Epithelial cell of esophagus (primary cell): Measurements from ENCODE around the gene TTC34.

Experiments used
- DNase-seq: peaks from one replicate; pipeline ENCODE4 v3.0.0; 2010; ENCODE audit warnings: low read depth
- H3K4me3 ChIP-seq: 2 replicates; pipeline ENCODE4 v1.5.1; 2011; ENCODE audit warnings: mild to moderate bottlenecking, low read length, control low read depth
- TF ChIP-seq, protein P1 (sequence below): IDR thresholded peaks from 2 replicates; pipeline ENCODE4 v1.5.1; 2011; ENCODE audit warnings: low read depth, mild to moderate bottlenecking, low read length, control low read depth, inconsistent platforms; ENCODE audit not compliant: insufficient read depth; ENCODE audit errors: missing control alignments

TTC34 gene

DNA sequence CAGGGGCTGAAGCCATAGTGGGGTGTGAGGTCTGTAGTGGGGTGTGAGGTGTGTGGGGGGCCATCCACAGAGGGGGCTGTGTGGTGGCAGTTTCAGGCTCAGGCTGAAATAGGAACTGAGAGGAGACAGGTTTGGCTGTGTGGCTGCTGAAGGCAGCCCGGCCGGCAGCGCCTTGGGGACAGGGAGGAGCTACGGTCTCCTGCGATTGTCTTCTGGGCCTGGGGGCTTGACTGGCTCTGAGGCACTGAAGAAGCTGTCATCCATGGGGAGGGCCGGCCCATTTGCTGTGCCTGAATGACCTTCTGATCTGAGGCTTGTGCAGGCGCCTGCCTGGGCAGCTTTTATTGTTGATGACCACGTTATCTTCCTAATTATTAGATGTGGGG, 10.0 kb upstream of the TTC34 start:
- DNase-seq = no peak
- TF ChIP-seq, protein P1, sequence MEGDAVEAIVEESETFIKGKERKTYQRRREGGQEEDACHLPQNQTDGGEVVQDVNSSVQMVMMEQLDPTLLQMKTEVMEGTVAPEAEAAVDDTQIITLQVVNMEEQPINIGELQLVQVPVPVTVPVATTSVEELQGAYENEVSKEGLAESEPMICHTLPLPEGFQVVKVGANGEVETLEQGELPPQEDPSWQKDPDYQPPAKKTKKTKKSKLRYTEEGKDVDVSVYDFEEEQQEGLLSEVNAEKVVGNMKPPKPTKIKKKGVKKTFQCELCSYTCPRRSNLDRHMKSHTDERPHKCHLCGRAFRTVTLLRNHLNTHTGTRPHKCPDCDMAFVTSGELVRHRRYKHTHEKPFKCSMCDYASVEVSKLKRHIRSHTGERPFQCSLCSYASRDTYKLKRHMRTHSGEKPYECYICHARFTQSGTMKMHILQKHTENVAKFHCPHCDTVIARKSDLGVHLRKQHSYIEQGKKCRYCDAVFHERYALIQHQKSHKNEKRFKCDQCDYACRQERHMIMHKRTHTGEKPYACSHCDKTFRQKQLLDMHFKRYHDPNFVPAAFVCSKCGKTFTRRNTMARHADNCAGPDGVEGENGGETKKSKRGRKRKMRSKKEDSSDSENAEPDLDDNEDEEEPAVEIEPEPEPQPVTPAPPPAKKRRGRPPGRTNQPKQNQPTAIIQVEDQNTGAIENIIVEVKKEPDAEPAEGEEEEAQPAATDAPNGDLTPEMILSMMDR = no peak
- H3K4me3 ChIP-seq = no peak overlapping the region

DNA sequence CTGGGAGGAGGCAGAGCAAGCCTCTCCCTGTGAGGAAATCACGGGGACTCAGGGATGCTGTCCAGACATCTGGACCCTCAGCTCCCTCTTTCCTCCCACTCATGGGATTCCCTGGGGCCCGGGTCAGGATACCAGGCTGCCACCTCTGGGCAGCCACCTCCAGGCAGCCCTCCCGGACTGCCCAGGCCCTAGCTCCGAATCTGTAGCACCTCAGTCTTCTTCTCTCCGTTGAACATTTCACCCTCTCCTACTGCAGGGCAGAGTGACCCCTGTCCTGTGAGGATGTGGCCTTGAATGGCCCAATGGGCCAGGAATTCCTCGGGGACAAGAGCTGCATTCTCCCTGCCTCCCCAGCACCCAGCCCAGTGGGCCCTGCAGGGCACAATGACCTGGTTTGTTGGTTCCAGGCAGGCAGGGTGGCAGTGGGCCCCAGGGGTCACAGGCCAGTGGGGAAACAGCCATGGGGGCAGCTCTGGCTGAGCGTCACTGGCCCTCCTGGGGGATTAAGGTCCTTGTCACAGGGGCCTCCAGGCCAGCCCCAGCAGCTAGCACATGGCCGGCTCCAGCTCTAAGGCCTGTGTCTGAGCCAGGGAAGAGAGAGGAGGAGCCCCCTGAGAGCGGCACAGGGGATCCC, 9.5 kb upstream of the TTC34 start:
- no peak for DNase-seq
- TF ChIP-seq, protein P1 = no peak
- no peak overlapping the region for H3K4me3 ChIP-seq

DNA sequence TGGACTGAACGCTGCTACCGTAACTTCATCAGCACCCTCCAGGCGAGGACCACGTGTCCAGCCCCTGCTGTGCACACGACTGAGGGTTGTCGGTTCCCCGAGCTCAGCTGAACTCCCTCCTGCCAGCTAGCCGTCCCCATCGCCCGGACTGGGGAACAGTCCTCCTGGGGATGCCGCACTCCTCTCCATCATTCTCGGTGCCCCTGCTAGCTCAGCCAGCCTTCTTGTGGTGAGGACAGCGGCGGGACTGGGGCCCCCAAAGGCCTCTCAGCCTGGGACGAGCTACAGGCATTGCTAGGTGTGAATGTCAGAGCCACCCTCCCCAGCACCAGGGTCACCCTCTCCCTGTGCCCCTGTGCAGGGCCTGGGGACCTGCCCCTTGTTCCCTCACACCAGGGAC, 8.8 kb upstream of the TTC34 start:
- DNase-seq = no peak
- TF ChIP-seq, protein P1 = no peak
- no peak overlapping the region for H3K4me3 ChIP-seq

DNA sequence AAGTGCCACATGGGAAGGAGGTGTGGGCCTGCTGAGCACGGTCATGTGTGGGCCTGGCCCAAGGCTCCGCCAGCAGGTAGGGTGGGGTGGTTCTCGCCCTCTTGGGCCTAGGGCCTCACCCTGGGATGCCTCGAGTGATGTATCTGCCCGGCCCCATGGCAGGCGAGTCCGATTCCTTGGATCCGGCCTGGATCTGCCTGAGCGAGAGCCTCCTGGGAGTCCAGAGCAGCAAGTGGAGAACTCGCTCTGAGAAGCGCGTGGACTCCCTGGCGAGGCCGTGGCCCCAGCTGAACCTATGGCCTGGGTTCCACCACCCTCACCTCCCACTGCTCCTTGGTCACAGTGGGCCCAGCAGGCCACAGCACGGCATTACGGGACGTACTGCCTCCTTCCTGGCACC, 8.2 kb upstream of the TTC34 start:
- TF ChIP-seq, protein P1 = no peak
- no peak for DNase-seq
- H3K4me3 ChIP-seq = no peak overlapping the region

DNA sequence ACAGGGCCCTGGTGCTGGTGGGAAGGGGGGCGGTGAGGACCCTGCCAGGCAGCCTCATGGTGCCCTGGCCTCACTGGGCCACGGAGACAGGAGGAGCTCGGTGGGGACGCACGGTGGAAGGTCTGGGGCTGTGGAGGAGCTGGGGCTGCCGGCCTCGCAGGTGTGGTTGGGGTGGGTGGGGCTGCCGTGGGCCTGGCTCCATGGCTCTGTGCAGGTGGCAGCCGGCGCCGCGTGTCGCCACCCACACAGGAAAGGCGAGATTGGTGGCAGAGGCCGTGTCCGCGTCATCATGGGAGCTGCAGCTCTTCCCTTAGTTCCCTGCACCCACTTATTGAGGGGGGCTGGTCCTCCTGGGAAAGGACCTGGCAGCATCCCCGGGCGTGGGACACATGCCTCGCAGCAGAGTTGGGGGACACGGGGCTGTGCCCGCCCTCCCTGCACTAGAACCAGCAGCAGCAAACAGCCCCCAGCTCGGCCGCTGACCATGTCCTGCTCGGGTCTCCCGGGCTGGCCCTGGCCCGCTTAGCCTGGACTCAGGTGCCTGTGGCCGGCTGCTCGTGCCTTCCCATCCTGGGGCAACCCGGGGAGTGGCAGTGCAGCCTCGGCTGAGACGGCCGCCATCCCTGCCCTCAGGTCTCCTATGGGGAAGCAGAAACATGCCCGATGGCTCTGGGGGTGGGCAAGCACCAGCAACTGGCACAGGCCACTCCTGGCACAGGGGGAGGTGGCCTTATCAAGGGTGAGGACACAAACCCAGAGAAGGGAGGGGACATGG, 7.5 kb upstream of the TTC34 start:
- no peak overlapping the region for H3K4me3 ChIP-seq
- TF ChIP-seq, protein P1 = no peak
- DNase-seq = no peak

DNA sequence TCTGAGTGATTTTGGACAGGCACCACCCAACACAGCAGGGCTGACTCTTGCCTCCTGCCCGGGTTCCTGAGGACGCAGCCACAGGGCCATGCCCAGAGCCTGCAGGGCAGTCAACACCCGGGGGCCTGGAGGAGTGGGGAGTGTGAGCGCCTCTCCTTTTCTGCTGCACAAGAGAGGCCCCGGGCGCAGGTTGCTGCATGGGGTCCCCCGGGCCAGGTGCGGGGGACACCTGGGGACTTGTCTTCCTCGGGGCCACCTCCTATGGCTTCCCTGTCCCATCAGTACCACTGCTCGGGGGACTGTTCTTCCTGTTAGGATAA, 6.9 kb upstream of the TTC34 start:
- H3K4me3 ChIP-seq = no peak overlapping the region
- DNase-seq = no peak
- TF ChIP-seq, protein P1 = no peak

DNA sequence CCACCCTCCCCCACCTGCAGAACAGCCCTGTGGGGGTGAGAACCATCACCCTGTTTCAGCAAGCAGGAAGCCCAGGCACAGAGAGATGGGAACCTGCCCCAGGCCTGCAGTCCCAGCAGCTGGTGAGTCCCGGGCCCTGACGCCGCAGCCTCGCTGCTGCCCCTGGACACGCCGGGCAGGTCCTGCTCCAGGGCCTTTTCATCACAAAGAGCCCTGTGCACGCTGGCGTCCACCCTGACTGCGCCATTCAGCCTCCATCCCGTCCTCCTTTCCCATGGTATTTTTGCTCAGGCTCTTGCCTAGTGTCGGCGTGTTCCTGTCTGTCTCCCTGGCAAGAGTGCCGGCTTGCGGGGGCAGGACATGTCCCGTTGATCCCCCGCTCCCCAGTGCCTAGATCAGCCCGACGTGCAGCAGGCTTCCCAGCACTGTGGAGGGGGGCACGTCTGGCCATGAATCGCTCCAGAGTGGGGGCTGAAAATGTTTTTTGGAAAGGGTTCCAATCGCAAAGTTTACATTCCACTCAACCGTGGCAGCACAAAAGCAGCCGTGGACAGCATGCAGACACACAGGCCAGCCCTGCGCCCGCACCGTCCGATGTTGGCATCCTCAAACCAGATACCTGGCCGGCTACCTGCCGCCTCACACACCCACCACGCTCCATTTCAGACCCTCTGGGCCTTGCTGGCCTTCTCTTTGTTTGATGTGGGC, 6.3 kb upstream of the TTC34 start:
- no peak overlapping the region for H3K4me3 ChIP-seq
- DNase-seq = no peak
- TF ChIP-seq, protein P1 = no peak
